RWPE2 (cell line): ENCODE measurements around the gene LRRC8D.

Source experiments
- ATAC-seq: fragments of 200-7000 bp; cut with Tn5 transposase; 3 replicates; pipeline ENCODE4 v1.9.1; 2021; ENCODE audit warnings: low read depth
- DNase-seq: peaks from one replicate; pipeline ENCODE4 v3.0.0-alpha.2; 2020; ENCODE audit warnings: low spot score
- H3K27ac ChIP-seq: fragments of 450-650 bp; 2 replicates; pipeline ENCODE4 v1.5.1; 2017; ENCODE audit warnings: mild to moderate bottlenecking; ENCODE audit not compliant: poor library complexity, severe bottlenecking
- H3K27me3 ChIP-seq: fragments of 250-450 bp; sonication (Bioruptor Pico); 2 replicates; pipeline ENCODE4 v1.5.1; 2021; ENCODE audit warnings: mild to moderate bottlenecking, moderate library complexity; ENCODE audit not compliant: insufficient read depth, poor library complexity, severe bottlenecking
- H3K36me3 ChIP-seq: fragments of 250-450 bp; sonication (Bioruptor Pico); 2 replicates; pipeline ENCODE4 v1.5.1; 2020; ENCODE audit warnings: low read depth, mild to moderate bottlenecking, moderate library complexity
- H3K4me1 ChIP-seq: fragments of 250-450 bp; sonication (Bioruptor Pico); 2 replicates; pipeline ENCODE4 v1.5.1; 2021; ENCODE audit warnings: mild to moderate bottlenecking, moderate library complexity; ENCODE audit not compliant: insufficient read depth, poor library complexity, severe bottlenecking
- H3K4me3 ChIP-seq: fragments of 250-450 bp; sonication (Bioruptor Pico); 2 replicates; pipeline ENCODE4 v1.5.1; 2021; ENCODE audit warnings: mild to moderate bottlenecking, moderate library complexity; ENCODE audit not compliant: severe bottlenecking
- H3K9me3 ChIP-seq: fragments of 250-450 bp; sonication (Bioruptor Pico); 2 replicates; pipeline ENCODE4 v1.5.1; 2021; ENCODE audit warnings: mild to moderate bottlenecking, moderate library complexity; ENCODE audit not compliant: severe bottlenecking
- CTCF ChIP-seq: fragments of 450-650 bp; IDR thresholded peaks from one replicate; pipeline ENCODE4 v1.5.1; 2017; ENCODE audit warnings: mild to moderate bottlenecking, moderate library complexity; ENCODE audit not compliant: poor library complexity, severe bottlenecking

Gene LRRC8D

GRCh38 chr1:89896105-89896942 lies 75.5 kb downstream of the LRRC8D start:
- H3K9me3 ChIP-seq, result no peaks in the 10 kb centered on the region
- TF ChIP-seq CTCF, result no peak
- H3K4me1 ChIP-seq, result peaks cover 17% of the 10 kb centered on the region
- no peak overlapping the region for H3K27ac ChIP-seq
- no peak overlapping the region for H3K4me3 ChIP-seq
- no peak for DNase-seq
- no peaks in the 10 kb centered on the region for H3K27me3 ChIP-seq
- no peak for ATAC-seq
- peaks cover 9% of the 10 kb centered on the region for H3K36me3 ChIP-seq

GRCh38 chr1:89897347-89898133 lies 76.7 kb downstream of the LRRC8D start:
- H3K36me3 ChIP-seq, result peaks cover 7% of the 10 kb centered on the region
- no peak for DNase-seq
- no peak overlapping the region for H3K4me3 ChIP-seq
- ATAC-seq, result no peak
- no peak overlapping the region for H3K27ac ChIP-seq
- no peaks in the 10 kb centered on the region for H3K27me3 ChIP-seq
- no peaks in the 10 kb centered on the region for H3K9me3 ChIP-seq
- TF ChIP-seq CTCF, result no peak
- peaks cover 13% of the 10 kb centered on the region for H3K4me1 ChIP-seq

GRCh38 chr1:89898150-89898549 lies 77.3 kb downstream of the LRRC8D start:
- Histone ChIP-seq H3K9me3 (no peaks in the 10 kb centered on the region), H3K4me1 (peaks cover 13% of the 10 kb centered on the region), H3K27ac (no peak overlapping the region), H3K36me3 (peaks cover 7% of the 10 kb centered on the region), H3K27me3 (no peaks in the 10 kb centered on the region), H3K4me3 (no peak overlapping the region)
- no peak for TF ChIP-seq CTCF
- DNase-seq (no peak), ATAC-seq (no peak)

- H3K9me3 ChIP-seq, result no peaks in the 10 kb centered on the region
- peaks cover 12% of the 10 kb centered on the region for H3K4me1 ChIP-seq
- peaks cover 7% of the 10 kb centered on the region for H3K36me3 ChIP-seq
- no peak for TF ChIP-seq CTCF
- H3K4me3 ChIP-seq, result no peak overlapping the region
- no peak overlapping the region for H3K27ac ChIP-seq
- ATAC-seq (no peak), DNase-seq (no peak)
- H3K27me3 ChIP-seq, result no peaks in the 10 kb centered on the region
Measured at GRCh38 chr1:89898695-89899470, 78.1 kb downstream of the LRRC8D start.
